PFSK-1 (cell line): Measurements from ENCODE around the gene PSAP.

Source experiments
- POLR2AphosphoS5 ChIP-seq: IDR thresholded peaks from 2 replicates; pipeline ENCODE4 v1.6.1; 2012; ENCODE audit warnings: low read depth, mild to moderate bottlenecking, control low read depth, low read length, moderate library complexity
- REST ChIP-seq, 2 experiments: IDR thresholded peaks; 2 replicates each; pipeline versions ENCODE4 v1.6.1 to v1.8.0; 2011 to 2012; ENCODE audit warnings: low read depth in 2 of 2, low read length in 2 of 2, control low read depth in 1 of 2, inconsistent platforms in 1 of 2, mild to moderate bottlenecking in 1 of 2, moderate library complexity in 1 of 2; ENCODE audit not compliant: insufficient read depth in 1 of 2
- SIN3A ChIP-seq: IDR thresholded peaks from 2 replicates; pipeline ENCODE4 v1.6.1; 2012; ENCODE audit warnings: mild to moderate bottlenecking, low read length, moderate library complexity, borderline replicate concordance; ENCODE audit not compliant: insufficient read depth
- TAF1 ChIP-seq: IDR thresholded peaks from 2 replicates; pipeline ENCODE4 v1.6.1; 2012; ENCODE audit warnings: low read length, control low read depth, borderline replicate concordance; ENCODE audit not compliant: insufficient read depth

GRCh38 chr10:71812016-71812912 lies 38.8 kb downstream of the PSAP start:
- TF ChIP-seq POLR2AphosphoS5 (no peak), TAF1 (no peak), SIN3A (no peak), REST (IDR thresholded peaks at IDR 0.05; ENCODE audit: insufficient read depth in 1 of 2, low read depth in 2 of 2, low read length in 2 of 2) (no peak)
